GM12878 (cell line): Measurements from ENCODE around the gene SYN1. TPM values are rescaled to one million over a fixed set of nuclear protein-coding genes. Genes with fewer than 3 reads are reported as not detected.
A peak's percentile ranks its signal among the peaks of the same experiment; 100 is the strongest.

Source experiments
- ATAC-seq: fragments of 200-7000 bp; cut with Tn5 transposase; 3 replicates; pipeline ENCODE4 v1.9.1; 2020; ENCODE audit warnings: mild to moderate bottlenecking, moderate library complexity
- BruUV-seq: library from RNA; stranded (reverse); fragments of 400-500 nt; replicated peaks from 2 replicates; lab custom pipeline; 2021; lab: Mats Ljungman, UMichigan
- CTCF ChIA-PET: fragments of 300-600 bp; sonication (Branson Sonifier 250); formaldehyde crosslinking; extraction: SDS; loops from one replicate; lab custom pipeline; 2021; ENCODE audit warnings: inconsistent platforms; lab: Yijun Ruan, JAX
- POLR2A ChIA-PET: fragments of 350-600 bp; formaldehyde crosslinking; extraction: SDS; loops from one replicate; lab custom pipeline; 2021; ENCODE audit warnings: inconsistent platforms; lab: Charles Lee
- RAD21 ChIA-PET: fragments of 300-600 bp; sonication (Branson Sonifier 250); formaldehyde crosslinking; loops from one replicate; lab custom pipeline; 2023; ENCODE audit warnings: antibody characterized with exemption; ENCODE audit not compliant: unreplicated experiment; lab: Charles Lee
- SMC1A ChIA-PET: fragments of 300-600 bp; sonication (Branson Sonifier 250); formaldehyde crosslinking; loops from one replicate; lab custom pipeline; 2023; ENCODE audit not compliant: unreplicated experiment, uncharacterized antibody; lab: Charles Lee
- DNase-seq: peaks from one replicate; pipeline ENCODE4 v3.0.0-alpha.2; 2011; ENCODE audit warnings: low read depth, low spot score
- FAIRE-seq: peaks from 3 replicates; lab custom pipeline; 2011; peaks lifted over from hg19 to GRCh38; lab: Jason Lieb, UNC
- H2AFZ ChIP-seq: 2 replicates; pipeline ENCODE4 v1.6.0; 2011; ENCODE audit warnings: low read depth, low read length, control low read depth; ENCODE audit not compliant: control insufficient read depth
- H3K27ac ChIP-seq: 2 replicates; pipeline ENCODE4 v1.5.1; 2011; ENCODE audit warnings: control low read depth; ENCODE audit not compliant: control insufficient read depth, insufficient read depth
- H3K27me3 ChIP-seq, 2 experiments: replicated peaks in 1 of 2; 2 replicates each; pipeline versions ENCODE4 v1.6.0 to v1.6.1; 2011; ENCODE audit warnings: low read length in 1 of 2; ENCODE audit not compliant: control insufficient read depth in 2 of 2, insufficient read depth in 2 of 2
- H3K36me3 ChIP-seq, 2 experiments: 2 replicates each; pipeline ENCODE4 v1.5.1; 2011; ENCODE audit warnings: low read length in 1 of 2; ENCODE audit not compliant: control insufficient read depth in 2 of 2, insufficient read depth in 2 of 2
- H3K4me1 ChIP-seq: 2 replicates; pipeline ENCODE4 v1.6.1; 2011; ENCODE audit warnings: mild to moderate bottlenecking, low read length, moderate library complexity, mixed read lengths; ENCODE audit not compliant: control insufficient read depth, insufficient read depth
- H3K4me2 ChIP-seq: 2 replicates; pipeline ENCODE4 v1.6.0; 2011; ENCODE audit warnings: control low read depth; ENCODE audit not compliant: control insufficient read depth, insufficient read depth
- H3K4me3 ChIP-seq: fragments of 200-600 bp; sonication (generic); 2 replicates; pipeline ENCODE4 v1.5.1; 2016
- H3K79me2 ChIP-seq: 2 replicates; pipeline ENCODE4 v1.6.0; 2011; ENCODE audit warnings: low read length; ENCODE audit not compliant: control insufficient read depth, insufficient read depth
- H3K9ac ChIP-seq: 2 replicates; pipeline ENCODE4 v1.8.0; 2011; ENCODE audit warnings: low read length, control low read depth, mixed read lengths; ENCODE audit not compliant: control insufficient read depth, insufficient read depth
- H3K9me3 ChIP-seq: replicated peaks from 3 replicates; pipeline ENCODE4 v1.5.1; 2011; ENCODE audit warnings: mild to moderate bottlenecking, low read length; ENCODE audit not compliant: control insufficient read depth, insufficient read depth
- H4K20me1 ChIP-seq: 2 replicates; pipeline ENCODE4 v1.6.0; 2011; ENCODE audit not compliant: control insufficient read depth, insufficient read depth
- CREB1 ChIP-seq: IDR thresholded peaks from 2 replicates; pipeline ENCODE4 v1.6.1; 2012; ENCODE audit warnings: low read depth, mild to moderate bottlenecking, inconsistent platforms
- IKZF2 ChIP-seq, 2 experiments: fragments of 450-650 bp; IDR thresholded peaks; 2 replicates each; pipeline ENCODE4 v1.6.1; 2017; ENCODE audit warnings: mild to moderate bottlenecking in 2 of 2, moderate library complexity in 2 of 2
- JUNB ChIP-seq: IDR thresholded peaks from 2 replicates; pipeline ENCODE4 v1.6.1; 2016; ENCODE audit warnings: antibody characterized with exemption, mild to moderate bottlenecking
- SPI1 ChIP-seq: IDR thresholded peaks from 2 replicates; pipeline ENCODE4 v1.6.1; 2011; ENCODE audit warnings: low read depth, mild to moderate bottlenecking, low read length, moderate library complexity, borderline replicate concordance; ENCODE audit not compliant: insufficient read depth
- ZNF687 ChIP-seq: fragments of 450-650 bp; IDR thresholded peaks from 2 replicates; pipeline ENCODE4 v1.6.1; 2017; ENCODE audit warnings: mild to moderate bottlenecking, moderate library complexity
- WGBS: methylation state at CpG from one replicate; pipeline ENCODE4 v1.1.6; 2016; ENCODE audit warnings: low lambda C conversion rate; ENCODE audit not compliant: insufficient replicate concordance, insufficient coverage; ENCODE audit errors: missing lambda C conversion rate; 5-methylcytosine and 5-hydroxymethylcytosine counted together
- in situ Hi-C: fragments of 300-500 bp; cut with MboI; formaldehyde crosslinking; loops from 9 replicates; pipeline ENCODE4 v1.14.3; 2018; ENCODE audit warnings: mixed read lengths
- intact Hi-C: fragments of 100-400 bp; cut with micrococcal nuclease; formaldehyde crosslinking; loops from one replicate; pipeline ENCODE4 v1.14.2; 2022; ENCODE audit not compliant: unreplicated experiment
- polyA plus RNA-seq, 11 experiments: library from polyadenylated mRNA; depleted of rRNA in 4 of 11; unstranded in 6 of 11; stranded (reverse) in 5 of 11; fragments of >200 nt; fragmentation: Nextera tagmentation in 4 of 11; fragmentation: Illumina TruSeq in 1 of 11; extraction: Ambion mirVana in 4 of 11; extraction: Trizol in 1 of 11; gene quantifications; 1 replicate in 1 of 11; 2 replicates in 10 of 11; pipeline versions ENCODE4 v1.2.1 to v1.2.3, GENCODE V29; 2011 to 2016; ENCODE audit warnings: inconsistent platforms in 2 of 11, missing spikeins in 2 of 11, low read depth in 1 of 11
- total RNA-seq, 4 experiments: library from RNA; depleted of rRNA in 3 of 4; stranded (reverse); fragments of >200 nt in 3 of 4; fragmentation: Illumina TruSeq in 1 of 4; extraction: Trizol in 1 of 4; gene quantifications; 2 replicates each; pipeline versions ENCODE4 v1.2.1 to v1.2.3, GENCODE V29; 2013 to 2021

Gene SYN1
- total and polyA plus RNA-seq, 10 of the 15 experiments (the other 5 are each of a cell fraction or from before 2014, with no cell fraction given) = 0.09 to 0.57 (median 0.16) TPM; not detected in 3

- peak; percentile 50; the same call in 1 of the 2 replicates for TF ChIP-seq ZNF687
These were observed 37.7 kb downstream of the SYN1 start, which contains the start of gene TIMP1 (continued) for GRCh38 chrX:47581731-47582647.

- RAD21 ChIA-PET = interaction anchor here (0.6 to 1.2 kb wide), 4 partner anchors 13 to 705 kb away, joined by 3 to 4 read pairs (median 4); partner anchors contain the start of gene ELK1
- WGBS = 0% methylated on average over 8 of the region's 9 CpGs
- no peak for TF ChIP-seq IKZF2 (IDR thresholded peaks at IDR 0.05)
- TF ChIP-seq JUNB = peak; percentile 23; the same call in 1 of the 2 replicates
- 0 out of 2 replicates have a peak, but pooled peaks have one; percentile 15 for TF ChIP-seq CREB1
- TF ChIP-seq SPI1 = peak; percentile 38; the same call in 1 of the 2 replicates
- ATAC-seq = peak; percentile 66
- no peaks in the 10 kb centered on the region for H4K20me1 ChIP-seq
- POLR2A ChIA-PET = interaction anchor here (0.5 to 1.3 kb wide), 4 partner anchors 15 to 1356 kb away, joined by 3 to 4 read pairs (median 3); no protein-coding TSS in a partner anchor
- DNase-seq = no peak
- no peak overlapping the region for H3K4me2 ChIP-seq
- no peaks in the 10 kb centered on the region; the same call in 2 of the 3 replicates for H3K9me3 ChIP-seq
- no peaks in the 10 kb centered on the region; the same call in 1 of the 2 replicates for H3K79me2 ChIP-seq
- H2AFZ ChIP-seq = no peak overlapping the region
- BruUV-seq = no TSS peak
- intact Hi-C loops = no loop called here
- H3K27me3 ChIP-seq = no peaks in the 10 kb centered on the region
- SMC1A ChIA-PET = interaction anchor here (1.0 kb wide), 1 partner anchor 49 kb away, joined by 4 read pairs; no protein-coding TSS in a partner anchor
- in situ Hi-C loops = no loop called here
- H3K36me3 ChIP-seq = no peaks in the 10 kb centered on the region
- FAIRE-seq = peak; percentile 75
- H3K4me3 ChIP-seq = no peak overlapping the region
- no peak overlapping the region for H3K9ac ChIP-seq
- CTCF ChIA-PET = interaction anchor here (1.1 to 1.8 kb wide), 3 partner anchors 11 to 49 kb away, joined by 3 to 7 read pairs (median 4); no protein-coding TSS in a partner anchor
- H3K4me1 ChIP-seq = peaks cover 8% of the 10 kb centered on the region
- no peak overlapping the region for H3K27ac ChIP-seq
These were observed 40.1 kb downstream of the SYN1 start for GRCh38 chrX:47579537-47579936.
